ENCODE results near the gene TM7SF2. TPM values are rescaled to one million over a fixed set of nuclear protein-coding genes. Genes with fewer than 3 reads are reported as not detected.

Gene TM7SF2
- total RNA-seq, 1 donor from 2014 or later: 36.1 TPM

DNA sequence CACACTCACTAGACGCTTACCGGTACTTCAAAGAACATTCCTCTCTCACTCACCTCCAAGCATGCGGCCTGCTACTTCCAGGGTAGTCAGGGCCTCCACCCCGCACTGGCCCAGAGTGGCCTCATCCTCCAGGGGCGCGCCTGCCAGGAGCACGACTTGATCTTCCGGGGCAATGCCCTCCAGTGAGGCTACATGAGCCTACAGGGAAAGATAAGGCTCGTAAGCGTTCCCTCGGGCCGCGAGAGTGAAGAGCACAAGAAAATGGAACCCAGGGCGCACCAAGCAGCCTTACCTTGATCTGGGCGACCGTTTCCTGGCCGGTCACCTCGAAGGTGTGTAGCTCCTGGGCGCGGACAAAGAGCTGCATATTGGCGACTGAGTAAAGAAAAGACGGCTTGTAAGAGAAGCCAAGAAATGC lies 9.8 kb downstream of the TM7SF2 start:
- peaks cover 9% of the 10 kb centered on the region for H3K27me3 Mint-ChIP-seq (ENCODE audit: insufficient read depth, low read depth)
- peaks cover 23% of the 10 kb centered on the region for H3K4me1 Mint-ChIP-seq
- H3K9me3 Mint-ChIP-seq: no peaks in the 10 kb centered on the region
- Histone ChIP-seq H3K9ac (peak overlapping the region; percentile 88), H3K4me1 (peaks cover 10% of the 10 kb centered on the region), H3K36me3 (peaks cover 4% of the 10 kb centered on the region), H3K27ac (no peak overlapping the region), H3K4me3 (peak overlapping the region; percentile 85), H2AFZ (replicated peaks) (no peak overlapping the region), H4K20me1 (ENCODE audit: low read depth) (peaks cover 6% of the 10 kb centered on the region), H3K27me3 (no peaks in the 10 kb centered on the region), H3K9me3 (ENCODE audit: low read depth) (no peaks in the 10 kb centered on the region), H3K79me2 (ENCODE audit: low read depth) (peaks cover 51% of the 10 kb centered on the region), H3F3A (ENCODE audit: low read depth) (peaks cover 58% of the 10 kb centered on the region), H3K4me2 (peak overlapping the region; percentile 95)
- peak overlapping the region; percentile 78 for H3K27ac Mint-ChIP-seq
- H3K36me3 Mint-ChIP-seq: peaks cover 9% of the 10 kb centered on the region
- peak; percentile 39 for DNase-seq (ENCODE audit: low spot score)
- peak overlapping the region; percentile 100 for H3K4me3 Mint-ChIP-seq
- TF ChIP-seq CTCF (IDR thresholded peaks at IDR 0.05) (no peak), EZH2phosphoT487 (IDR thresholded peaks at IDR 0.05) (no peak), EZH2 (IDR thresholded peaks at IDR 0.05) (no peak)

DNA sequence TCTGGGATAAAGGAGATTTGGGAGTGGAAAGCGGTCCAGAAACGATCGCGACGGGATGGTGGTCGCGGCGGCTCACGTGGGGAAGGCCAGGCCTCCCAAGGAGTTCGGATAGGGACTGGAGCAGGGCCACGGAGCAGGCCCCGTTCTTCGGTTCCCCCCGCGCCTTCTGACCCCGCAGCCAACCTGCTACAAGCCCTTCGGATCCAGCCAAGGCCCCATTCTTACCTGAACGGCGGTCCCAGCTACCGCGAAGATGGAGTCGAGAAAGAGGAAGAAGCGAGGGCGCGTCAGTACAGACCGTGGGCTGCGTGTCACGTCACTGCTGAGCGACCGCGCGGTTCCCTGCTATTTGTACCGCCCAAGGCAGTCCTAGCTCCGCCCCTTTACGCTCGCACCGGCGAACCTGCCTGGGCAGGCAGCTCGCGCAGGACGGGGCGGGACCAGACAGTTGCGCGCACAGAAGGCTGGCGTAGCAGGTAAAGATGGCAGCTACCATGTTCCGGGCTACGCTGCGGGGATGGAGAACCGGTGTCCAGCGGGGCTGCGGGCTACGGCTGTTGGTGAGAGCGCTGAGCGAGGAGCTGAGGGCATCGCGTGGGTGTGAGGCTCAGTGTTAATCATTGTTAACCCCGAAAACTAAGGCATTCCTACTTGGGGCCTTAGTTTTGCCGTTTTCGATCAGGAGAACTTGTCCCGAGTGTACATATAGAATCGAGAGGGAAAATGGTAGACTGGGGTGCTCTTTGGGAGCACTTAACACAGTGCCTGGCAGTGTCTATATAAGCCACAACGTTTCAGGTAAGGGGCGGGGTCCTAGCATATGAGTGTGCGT lies 10.4 kb downstream of the TM7SF2 start, which contains the start of the genes FAU and MRPL49:
FAU (minus strand) TSS at position 270 of the 832 bp plus-strand sequence. CDS start 321 bp downstream, outside the sequence.
MRPL49 (plus strand) TSS at position 457 of the 832 bp plus-strand sequence; CDS start at position 483, 26 bp downstream.
- Histone ChIP-seq H4K20me1 (ENCODE audit: low read depth) (peaks cover 6% of the 10 kb centered on the region), H3K36me3 (peaks cover 4% of the 10 kb centered on the region), H2AFZ (replicated peaks) (peak within 1 kb of the TSS; percentile 55), H3K27me3 (no peaks in the 10 kb centered on the region), H3K9ac (peak within 1 kb of the TSS; percentile 88), H3K4me2 (peak within 1 kb of the TSS; percentile 95), H3F3A (ENCODE audit: low read depth) (peaks cover 54% of the 10 kb centered on the region), H3K27ac (peak within 1 kb of the TSS; percentile 65), H3K79me2 (ENCODE audit: low read depth) (peaks cover 49% of the 10 kb centered on the region), H3K9me3 (ENCODE audit: low read depth) (no peaks in the 10 kb centered on the region), H3K4me1 (peaks cover 10% of the 10 kb centered on the region), H3K4me3 (peak within 1 kb of the TSS; percentile 85)
- peaks cover 9% of the 10 kb centered on the region for H3K27me3 Mint-ChIP-seq (ENCODE audit: insufficient read depth, low read depth)
- peak within 1 kb of the TSS; percentile 96 for H3K27ac Mint-ChIP-seq
- TF ChIP-seq EZH2 (IDR thresholded peaks at IDR 0.05) (no peak), CTCF (IDR thresholded peaks at IDR 0.05) (no peak), EZH2phosphoT487 (IDR thresholded peaks at IDR 0.05) (no peak)
- no peaks in the 10 kb centered on the region for H3K9me3 Mint-ChIP-seq
- peaks cover 9% of the 10 kb centered on the region for H3K36me3 Mint-ChIP-seq
- peak within 1 kb of the TSS; percentile 100 for H3K4me3 Mint-ChIP-seq
- H3K4me1 Mint-ChIP-seq: peaks cover 23% of the 10 kb centered on the region
- DNase-seq (ENCODE audit: low spot score): peak; percentile 99

GRCh38 chr11:65124480-65125196 lies 13.0 kb downstream of the TM7SF2 start:
- Mint-ChIP-seq H3K4me3 (peak overlapping the region; percentile 50), H3K9me3 (no peaks in the 10 kb centered on the region), H3K4me1 (peaks cover 17% of the 10 kb centered on the region), H3K27me3 (ENCODE audit: insufficient read depth, low read depth) (peaks cover 7% of the 10 kb centered on the region), H3K27ac (no peak overlapping the region), H3K36me3 (peaks cover 7% of the 10 kb centered on the region)
- Histone ChIP-seq H4K20me1 (ENCODE audit: low read depth) (peaks cover 6% of the 10 kb centered on the region), H3K9me3 (ENCODE audit: low read depth) (no peaks in the 10 kb centered on the region), H3K27ac (no peak overlapping the region), H2AFZ (replicated peaks) (no peak overlapping the region), H3K4me2 (no peak overlapping the region), H3F3A (ENCODE audit: low read depth) (peaks cover 36% of the 10 kb centered on the region), H3K9ac (no peak overlapping the region), H3K27me3 (no peaks in the 10 kb centered on the region), H3K36me3 (peaks cover 4% of the 10 kb centered on the region), H3K4me3 (no peak overlapping the region), H3K79me2 (ENCODE audit: low read depth) (peaks cover 49% of the 10 kb centered on the region), H3K4me1 (peaks cover 10% of the 10 kb centered on the region)
- TF ChIP-seq CTCF (IDR thresholded peaks at IDR 0.05): no peak
- TF ChIP-seq EZH2phosphoT487 (IDR thresholded peaks at IDR 0.05): no peak
- no peak for TF ChIP-seq EZH2 (IDR thresholded peaks at IDR 0.05)
- DNase-seq (ENCODE audit: low spot score): no peak
